HL-60 (cell line): ENCODE results near the gene SRD5A2.

Source experiments
- DNase-seq, 2 experiments: peaks; one replicate each; pipeline ENCODE4 v3.0.0-alpha.2; 2010 to 2020; ENCODE audit warnings: low read depth in 1 of 2, low spot score in 1 of 2
- H3K27ac ChIP-seq: fragments of 250-450 bp; sonication (Bioruptor Pico); replicated peaks from 2 replicates; pipeline ENCODE4 v1.5.1; 2020; ENCODE audit warnings: mild to moderate bottlenecking, moderate library complexity
- H3K27me3 ChIP-seq: fragments of 250-450 bp; sonication (Bioruptor Pico); 2 replicates; pipeline ENCODE4 v1.5.1; 2021; ENCODE audit warnings: mild to moderate bottlenecking, moderate library complexity; ENCODE audit not compliant: insufficient read depth, poor library complexity, severe bottlenecking
- H3K4me3 ChIP-seq: replicated peaks from 2 replicates; pipeline ENCODE4 v1.5.1; 2011; ENCODE audit warnings: mild to moderate bottlenecking, control low read depth, low read length; ENCODE audit not compliant: insufficient read depth
- GABPA ChIP-seq: IDR thresholded peaks from 2 replicates; pipeline ENCODE4 v1.6.1; 2012; ENCODE audit warnings: low read depth
- POLR2AphosphoS5 ChIP-seq: IDR thresholded peaks from 2 replicates; pipeline ENCODE4 v1.6.1; 2012; ENCODE audit warnings: low read depth
- SPI1 ChIP-seq: IDR thresholded peaks from 2 replicates; pipeline ENCODE4 v1.6.1; 2012; ENCODE audit warnings: low read depth, mild to moderate bottlenecking, borderline replicate concordance
- TF ChIP-seq, protein P1 (sequence below): IDR thresholded peaks from 2 replicates; pipeline ENCODE4 v1.6.1; 2012; ENCODE audit warnings: low read depth; ENCODE audit not compliant: insufficient replicate concordance
- TF ChIP-seq, protein P2 (sequence below): IDR thresholded peaks from one replicate; pipeline ENCODE4 v1.5.1; 2011; ENCODE audit warnings: low read length, control low read depth, inconsistent platforms; ENCODE audit not compliant: insufficient read depth

SRD5A2 gene

DNA sequence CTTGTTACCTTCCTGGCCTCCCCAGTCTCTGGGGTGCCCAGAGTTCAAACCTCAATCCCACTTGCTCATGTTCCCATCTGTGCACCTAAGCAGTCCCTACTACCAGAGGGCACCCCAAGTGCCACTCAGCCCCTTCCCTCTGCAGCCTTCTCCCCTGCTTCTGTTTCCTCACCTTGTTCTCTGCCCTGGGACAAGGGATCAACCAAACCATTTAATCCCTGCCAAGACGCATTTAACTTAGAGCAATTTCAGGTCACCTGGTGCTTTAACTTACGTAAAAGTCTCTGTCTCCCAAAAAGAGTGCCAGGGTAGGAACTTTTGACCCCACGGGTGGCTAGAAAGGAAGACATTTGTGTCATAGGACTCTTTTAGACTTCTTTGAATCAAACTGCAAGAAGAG lies 67.2 kb downstream of the SRD5A2 start:
- Histone ChIP-seq H3K4me3 (no peak overlapping the region), H3K27me3 (no peaks in the 10 kb centered on the region), H3K27ac (no peak overlapping the region)
- no peak for DNase-seq
- TF ChIP-seq, protein P1, sequence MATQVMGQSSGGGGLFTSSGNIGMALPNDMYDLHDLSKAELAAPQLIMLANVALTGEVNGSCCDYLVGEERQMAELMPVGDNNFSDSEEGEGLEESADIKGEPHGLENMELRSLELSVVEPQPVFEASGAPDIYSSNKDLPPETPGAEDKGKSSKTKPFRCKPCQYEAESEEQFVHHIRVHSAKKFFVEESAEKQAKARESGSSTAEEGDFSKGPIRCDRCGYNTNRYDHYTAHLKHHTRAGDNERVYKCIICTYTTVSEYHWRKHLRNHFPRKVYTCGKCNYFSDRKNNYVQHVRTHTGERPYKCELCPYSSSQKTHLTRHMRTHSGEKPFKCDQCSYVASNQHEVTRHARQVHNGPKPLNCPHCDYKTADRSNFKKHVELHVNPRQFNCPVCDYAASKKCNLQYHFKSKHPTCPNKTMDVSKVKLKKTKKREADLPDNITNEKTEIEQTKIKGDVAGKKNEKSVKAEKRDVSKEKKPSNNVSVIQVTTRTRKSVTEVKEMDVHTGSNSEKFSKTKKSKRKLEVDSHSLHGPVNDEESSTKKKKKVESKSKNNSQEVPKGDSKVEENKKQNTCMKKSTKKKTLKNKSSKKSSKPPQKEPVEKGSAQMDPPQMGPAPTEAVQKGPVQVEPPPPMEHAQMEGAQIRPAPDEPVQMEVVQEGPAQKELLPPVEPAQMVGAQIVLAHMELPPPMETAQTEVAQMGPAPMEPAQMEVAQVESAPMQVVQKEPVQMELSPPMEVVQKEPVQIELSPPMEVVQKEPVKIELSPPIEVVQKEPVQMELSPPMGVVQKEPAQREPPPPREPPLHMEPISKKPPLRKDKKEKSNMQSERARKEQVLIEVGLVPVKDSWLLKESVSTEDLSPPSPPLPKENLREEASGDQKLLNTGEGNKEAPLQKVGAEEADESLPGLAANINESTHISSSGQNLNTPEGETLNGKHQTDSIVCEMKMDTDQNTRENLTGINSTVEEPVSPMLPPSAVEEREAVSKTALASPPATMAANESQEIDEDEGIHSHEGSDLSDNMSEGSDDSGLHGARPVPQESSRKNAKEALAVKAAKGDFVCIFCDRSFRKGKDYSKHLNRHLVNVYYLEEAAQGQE = no peak
- no peak for TF ChIP-seq SPI1
- TF ChIP-seq GABPA = no peak
- TF ChIP-seq, protein P2, sequence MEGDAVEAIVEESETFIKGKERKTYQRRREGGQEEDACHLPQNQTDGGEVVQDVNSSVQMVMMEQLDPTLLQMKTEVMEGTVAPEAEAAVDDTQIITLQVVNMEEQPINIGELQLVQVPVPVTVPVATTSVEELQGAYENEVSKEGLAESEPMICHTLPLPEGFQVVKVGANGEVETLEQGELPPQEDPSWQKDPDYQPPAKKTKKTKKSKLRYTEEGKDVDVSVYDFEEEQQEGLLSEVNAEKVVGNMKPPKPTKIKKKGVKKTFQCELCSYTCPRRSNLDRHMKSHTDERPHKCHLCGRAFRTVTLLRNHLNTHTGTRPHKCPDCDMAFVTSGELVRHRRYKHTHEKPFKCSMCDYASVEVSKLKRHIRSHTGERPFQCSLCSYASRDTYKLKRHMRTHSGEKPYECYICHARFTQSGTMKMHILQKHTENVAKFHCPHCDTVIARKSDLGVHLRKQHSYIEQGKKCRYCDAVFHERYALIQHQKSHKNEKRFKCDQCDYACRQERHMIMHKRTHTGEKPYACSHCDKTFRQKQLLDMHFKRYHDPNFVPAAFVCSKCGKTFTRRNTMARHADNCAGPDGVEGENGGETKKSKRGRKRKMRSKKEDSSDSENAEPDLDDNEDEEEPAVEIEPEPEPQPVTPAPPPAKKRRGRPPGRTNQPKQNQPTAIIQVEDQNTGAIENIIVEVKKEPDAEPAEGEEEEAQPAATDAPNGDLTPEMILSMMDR = no peak
- TF ChIP-seq POLR2AphosphoS5 = no peak

DNA sequence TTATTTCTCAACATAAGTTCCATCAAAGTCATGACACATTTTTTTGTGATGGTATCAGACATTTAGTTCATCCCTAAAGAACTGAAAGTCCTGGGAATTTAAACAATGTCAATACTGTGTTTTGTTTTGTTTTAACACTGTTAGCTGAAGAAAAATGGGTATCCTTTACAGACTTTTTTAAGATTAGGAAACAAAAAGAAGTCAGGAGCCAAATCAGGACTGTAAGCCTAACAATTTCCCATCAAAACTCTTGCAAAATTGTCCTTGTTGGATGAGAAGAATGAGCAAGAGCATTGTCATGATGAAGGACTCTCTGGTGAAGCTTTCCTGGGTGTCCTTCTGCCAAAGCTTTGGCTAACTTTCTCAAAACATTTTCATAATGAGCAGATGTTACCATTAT lies 69.4 kb downstream of the SRD5A2 start:
- Histone ChIP-seq H3K27me3 (no peaks in the 10 kb centered on the region), H3K4me3 (no peak overlapping the region), H3K27ac (no peak overlapping the region)
- no peak for DNase-seq
- TF ChIP-seq, protein P2 = no peak
- no peak for TF ChIP-seq GABPA
- TF ChIP-seq, protein P1 = no peak
- no peak for TF ChIP-seq SPI1
- TF ChIP-seq POLR2AphosphoS5 = no peak

DNA sequence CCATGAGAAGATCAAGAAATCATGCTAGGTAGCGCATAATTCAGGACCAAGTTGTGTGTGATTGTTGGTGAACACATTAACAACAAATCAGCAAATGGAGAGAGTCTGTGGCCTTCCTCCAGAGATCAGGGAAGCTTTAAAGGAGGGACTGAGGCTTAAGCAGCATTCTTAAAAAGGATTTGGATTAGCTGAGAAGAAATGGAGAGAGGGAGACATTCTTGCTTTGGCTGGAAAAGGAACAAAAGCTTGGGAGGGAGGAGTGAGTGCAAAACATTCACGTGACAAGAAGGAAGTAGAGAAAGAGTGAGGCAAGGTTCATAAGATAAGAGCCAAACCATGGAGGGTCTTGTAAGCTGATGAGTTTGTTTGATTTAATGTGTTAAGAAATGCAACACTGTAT lies 75.6 kb downstream of the SRD5A2 start:
- no peaks in the 10 kb centered on the region for H3K27me3 ChIP-seq
- H3K27ac ChIP-seq = no peak overlapping the region
- H3K4me3 ChIP-seq = no peak overlapping the region
- no peak for DNase-seq
- TF ChIP-seq POLR2AphosphoS5 = no peak
- no peak for TF ChIP-seq SPI1
- TF ChIP-seq, protein P1 = no peak
- no peak for TF ChIP-seq GABPA
- TF ChIP-seq, protein P2 = no peak
